Heart left ventricle (tissue), 16 donors: ENCODE data around the gene SYTL2. TPM values are rescaled to one million over a fixed set of nuclear protein-coding genes. Genes with fewer than 3 reads are reported as not detected.

Source experiments
- ATAC-seq, 4 donors: fragments of 200-7000 bp; cut with Tn5 transposase; one replicate each; pipeline ENCODE4 v1.9.1; 2020 to 2022; ENCODE audit warnings: moderate library complexity in 4 of 4, mild to moderate bottlenecking in 3 of 4, moderate number of reproducible peaks in 1 of 4
- DNase-seq, 5 donors: peaks; one replicate each; pipeline ENCODE4 v3.0.0-alpha.2; 2020
- H3K27ac ChIP-seq, 12 donors: fragments of 200-600 bp; sonication (generic) in 4 of 12; one replicate each; pipeline versions ENCODE4 v1.5.0 to v1.8.0; 2016 to 2022; ENCODE audit warnings: mild to moderate bottlenecking in 2 of 12
- H3K27me3 ChIP-seq, 9 donors: fragments of 200-600 bp; sonication (generic) in 2 of 9; one replicate each; pipeline versions ENCODE4 v1.5.1 to v1.8.0; 2016 to 2022; ENCODE audit warnings: mild to moderate bottlenecking in 3 of 9
- H3K36me3 ChIP-seq, 9 donors: fragments of 200-600 bp; sonication (generic) in 2 of 9; one replicate each; pipeline versions ENCODE4 v1.5.0 to v1.8.0; 2018 to 2022; ENCODE audit warnings: mild to moderate bottlenecking in 2 of 9
- H3K4me1 ChIP-seq, 12 donors: fragments of 200-600 bp; sonication (generic) in 4 of 12; one replicate each; pipeline versions ENCODE4 v1.5.0 to v1.8.0; 2016 to 2022; ENCODE audit warnings: mild to moderate bottlenecking in 3 of 12
- H3K4me3 ChIP-seq, 12 donors: fragments of 200-600 bp; sonication (generic) in 4 of 12; one replicate each; pipeline versions ENCODE4 v1.5.0 to v1.8.0; 2017 to 2022; ENCODE audit warnings: mild to moderate bottlenecking in 9 of 12, moderate library complexity in 4 of 12
- H3K9me3 ChIP-seq, 12 donors: fragments of 200-600 bp; sonication (generic) in 4 of 12; one replicate each; pipeline versions ENCODE4 v1.5.0 to v1.8.0; 2016 to 2022; ENCODE audit warnings: mild to moderate bottlenecking in 1 of 12
- CTCF ChIP-seq, 12 donors: fragments of 200-600 bp; sonication (generic) in 4 of 12; IDR thresholded peaks; one replicate each; pipeline versions ENCODE4 v1.5.0 to v1.8.0; 2018 to 2022; ENCODE audit warnings: antibody characterized with exemption in 12 of 12, mild to moderate bottlenecking in 5 of 12
- POLR2A ChIP-seq, 2 donors: fragments of 450-650 bp; IDR thresholded peaks; one replicate each; pipeline ENCODE4 v1.6.1; 2017; ENCODE audit warnings: antibody characterized with exemption in 2 of 2, mild to moderate bottlenecking in 2 of 2, moderate library complexity in 2 of 2
- WGBS, 4 donors: extraction: QIAGEN DNeasy Blood & Tissue Kit in 2 of 4; methylation state at CpG; one replicate each; pipeline versions ENCODE4 v1.1.5 to v1.1.7; 2013 to 2018; 5-methylcytosine and 5-hydroxymethylcytosine counted together
- intact Hi-C, 10 donors: fragments of 100-400 bp; cut with DNase I; formaldehyde crosslinking; loops; one replicate each; pipeline versions ENCODE4 v1.11.1 to v1.14.2; 2022
- polyA plus RNA-seq, 2 donors: library from polyadenylated mRNA; stranded (reverse); fragments of 200-250 nt; gene quantifications; one replicate each; pipeline ENCODE4 v1.2.3, GENCODE V29; 2013
- total RNA-seq, 9 donors: library from RNA; depleted of rRNA in 2 of 9; stranded (reverse); fragments of >200 nt in 2 of 9; fragmentation: NEBNext Ultra II Directional in 3 of 9; extraction: Animal tissue kit (Norgen Biotek cat#: 25700) in 3 of 9; gene quantifications; one replicate each; pipeline versions ENCODE4 v1.1.0 to v1.2.4, GENCODE V29; 2016 to 2023
- donor health status: ischemic (EF 13 %, LVEDD 7.1; RV severe dilation, severe dysfunction).
- donor health status: healthy with polysubstance abuse.
- donor health status: DM: no; HTN: yes; CAD: no.
- donor health status: DM: no; HTN: no; CAD: no.
- donor health status: ischemic (EF 25% LVEDD 6.9; RV normal size, moderate dysfunction).
- donor health status: ischemic (EF 25% LVEDD 5.7; RV mildly dilated, moderate dysfunction).
- donor health status: healthy.
- donor health status: DM: yes; HTN: yes; CAD: no.
- donor health status: ischemic (EF 35%, LVEDD 5.7; RV mildly dilated, moderate dysfunction).
- donor health status: nonischemic (EF 11% LVEDD 7.7; RV severe dilation, severe dysfunction).
- donor health status: DM: yes; HTN: yes; CAD: no.
- donor health status: PGD.
- donor health status: ischemic (EF 29% LVEDD 5.4; RV normal size, mild dysfunction).
- donor health status: nonischemic (EF 23%, LVEDD 6.1; RV moderate dilation, normal function).

Gene SYTL2
- total and polyA plus RNA-seq, 11 donors: 2.2 to 9.5 (median 4.9) TPM

GRCh38 chr11:85798361-85798760 lies 12.6 kb downstream of the SYTL2 start:
- TF ChIP-seq POLR2A (IDR thresholded peaks at IDR 0.05) (no peak), CTCF (IDR thresholded peaks at IDR 0.05) (no peak)
- DNase-seq (no peak), ATAC-seq (no peak)
- WGBS, 4 donors: 90 to 97% (median 94%) methylated on average over 4 of the region's 4 CpGs
- no peak overlapping the region for H3K27ac ChIP-seq
- H3K27me3 ChIP-seq: no peaks in the 10 kb centered on the region
- no peaks in the 10 kb centered on the region for H3K4me1 ChIP-seq
- no peaks in the 10 kb centered on the region for H3K9me3 ChIP-seq
- intact Hi-C loops: no loop called here
- no peaks in the 10 kb centered on the region for H3K36me3 ChIP-seq
- H3K4me3 ChIP-seq: no peak overlapping the region

DNA sequence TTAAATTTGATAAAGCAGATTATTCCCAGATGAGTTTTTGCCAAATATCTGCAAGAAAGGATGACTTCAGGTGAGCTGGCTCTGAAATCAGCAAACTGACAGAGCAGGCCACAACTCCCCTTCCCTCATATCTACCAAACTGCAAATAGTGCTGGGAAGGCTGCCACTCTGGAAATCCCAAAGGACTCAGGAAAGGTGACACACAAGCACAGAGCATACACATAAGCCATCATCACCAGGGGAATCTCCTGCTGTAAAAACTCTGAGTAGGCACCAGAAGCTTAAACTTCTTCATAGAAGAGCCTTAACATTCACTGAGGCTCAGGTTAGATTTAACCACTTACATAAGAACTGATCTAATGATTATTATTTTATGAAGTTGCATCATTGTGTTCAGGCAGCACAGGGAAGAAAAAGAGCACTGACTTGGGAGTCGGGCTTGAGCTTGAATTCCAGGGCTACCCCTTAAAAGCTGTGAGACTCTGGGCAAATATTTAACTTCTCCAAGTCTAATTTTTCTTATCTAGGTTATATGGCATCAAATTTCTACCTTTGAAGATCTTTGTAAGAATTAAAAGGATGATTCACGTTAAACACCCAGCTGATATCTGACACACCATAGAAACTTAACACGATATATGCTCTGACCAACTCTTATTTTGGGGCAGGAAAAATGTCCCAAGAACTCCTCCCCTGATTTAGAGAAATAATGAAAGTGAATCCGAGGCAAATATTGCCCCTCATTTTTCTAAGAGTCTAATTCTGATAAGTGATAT lies 15.0 kb downstream of the SYTL2 start:
- Histone ChIP-seq H3K27me3 (no peaks in the 10 kb centered on the region), H3K27ac (no peak overlapping the region), H3K9me3 (no peaks in the 10 kb centered on the region), H3K36me3 (no peaks in the 10 kb centered on the region), H3K4me1 (no peaks in the 10 kb centered on the region), H3K4me3 (no peak overlapping the region)
- intact Hi-C loops: no loop called here
- DNase-seq (no peak), ATAC-seq (no peak)
- TF ChIP-seq CTCF (IDR thresholded peaks at IDR 0.05) (no peak), POLR2A (IDR thresholded peaks at IDR 0.05) (no peak)
- 75 to 85% (median 79%) methylated on average over 4 of the region's 4 CpGs for WGBS, 4 donors

DNA sequence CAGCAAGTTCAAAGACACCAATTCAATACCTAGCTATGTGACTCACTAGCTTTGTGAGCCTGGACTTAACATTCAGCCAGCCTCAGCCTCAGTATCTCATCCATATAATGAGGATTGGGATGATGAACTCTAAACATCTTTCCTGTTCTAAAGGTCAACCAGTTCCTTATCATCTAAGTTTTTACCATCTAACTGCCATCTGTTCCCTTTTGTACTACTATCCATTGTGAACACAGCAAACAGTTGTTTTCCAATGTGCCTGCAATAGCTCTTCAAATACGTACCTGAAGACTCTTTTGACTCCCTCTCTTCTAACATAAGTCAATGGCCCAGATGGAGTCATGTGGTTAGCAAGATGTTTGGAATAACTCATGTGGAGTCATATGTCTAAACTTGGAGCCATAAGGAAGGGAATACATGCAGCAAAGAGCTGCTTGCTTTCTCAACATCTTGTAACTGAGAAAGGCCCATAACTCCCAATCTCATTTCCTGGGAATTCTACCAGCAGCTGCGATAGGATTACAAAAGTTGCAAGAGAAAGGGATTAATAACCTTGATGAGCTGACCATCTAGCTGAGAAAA lies 19.4 kb downstream of the SYTL2 start:
- H3K36me3 ChIP-seq: no peaks in the 10 kb centered on the region
- no peak for ATAC-seq
- H3K27me3 ChIP-seq: no peaks in the 10 kb centered on the region
- 92 to 99% (median 97%) methylated on average over 2 of the region's 2 CpGs for WGBS, 4 donors
- no peak overlapping the region for H3K27ac ChIP-seq
- no peak overlapping the region for H3K4me3 ChIP-seq
- peaks cover 0 to 3% (median 0%) of the 10 kb centered on the region in 12 donors for H3K4me1 ChIP-seq
- intact Hi-C loops: no loop called here
- H3K9me3 ChIP-seq: no peaks in the 10 kb centered on the region
- no peak for DNase-seq
- TF ChIP-seq CTCF (IDR thresholded peaks at IDR 0.05): no peak
- no peak for TF ChIP-seq POLR2A (IDR thresholded peaks at IDR 0.05)

- H3K27me3 ChIP-seq: no peaks in the 10 kb centered on the region
- no peak for ATAC-seq
- WGBS, 4 donors: 70 to 78% (median 74%) methylated on average over 3 of the region's 3 CpGs
Measured at GRCh38 chr11:85787809-85788760, 22.9 kb downstream of the SYTL2 start.

More at GRCh38 chr11:85787809-85788760, 22.9 kb downstream of the SYTL2 start:
- Histone ChIP-seq H3K9me3 (peaks cover 0 to 3% (median 0%) of the 10 kb centered on the region in 12 donors), H3K36me3 (no peaks in the 10 kb centered on the region), H3K4me1 (peaks cover 0 to 3% (median 0%) of the 10 kb centered on the region in 12 donors), H3K4me3 (no peak overlapping the region), H3K27ac (no peak overlapping the region)
- intact Hi-C loops: no loop called here
- no peak for DNase-seq
- TF ChIP-seq CTCF (IDR thresholded peaks at IDR 0.05) (no peak), POLR2A (IDR thresholded peaks at IDR 0.05) (no peak)
